Measurements from ENCODE around the gene CMTM6. TPM values are rescaled to one million over a fixed set of nuclear protein-coding genes. Genes with fewer than 3 reads are reported as not detected.

CMTM6 gene
- total and polyA plus RNA-seq, 10 of the 15 experiments (the other 5 are each of a cell fraction or from before 2014, with no cell fraction given) = 27.1 to 97.3 (median 61.4) TPM

DNA sequence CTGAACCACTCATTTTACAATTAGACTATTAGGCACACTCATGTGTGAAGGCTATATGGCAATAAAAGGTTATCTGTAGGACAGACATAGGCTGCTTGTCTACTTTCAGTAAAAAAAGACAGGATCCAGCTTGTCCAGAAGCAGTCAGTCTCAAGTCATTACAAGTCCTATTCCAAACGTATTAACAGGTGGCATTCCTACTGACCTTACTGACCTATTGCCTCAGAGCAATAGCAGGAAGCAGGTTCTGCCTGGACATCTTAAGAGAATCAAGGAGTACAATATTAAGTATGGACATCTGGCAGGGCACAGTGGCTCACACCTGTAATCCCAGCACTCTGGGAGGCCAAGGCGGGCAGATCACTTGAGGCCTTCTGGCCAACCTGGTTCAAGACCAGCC, 7.0 kb downstream of the CMTM6 start:
- no TSS peak for BruUV-seq (replicated peaks)
- CTCF ChIA-PET = interaction anchor here (1.1 to 4.7 kb wide), 7 partner anchors 19 to 183 kb away, joined by 3 to 41 read pairs (median 5); no protein-coding TSS in a partner anchor
- 0 out of 2 replicates have a peak, but pooled peaks have one; percentile 19 for TF ChIP-seq IKZF1 (conservative IDR thresholded peaks at IDR 0.05)
- no peak for TF ChIP-seq CHD1 (IDR thresholded peaks at IDR 0.05; ENCODE audit: low read depth, low read length)
- peak; percentile 32; the same call in 1 of the 2 replicates for TF ChIP-seq NR2F1 (conservative IDR thresholded peaks at IDR 0.05)
- no peak for TF ChIP-seq CEBPB (IDR thresholded peaks at IDR 0.05; ENCODE audit: borderline replicate concordance in 1 of 2, low read depth in 2 of 2, low read length in 2 of 2)
- in situ Hi-C loops (cut with MboI) (no loop called here), intact Hi-C loops (cut with micrococcal nuclease; ENCODE audit: unreplicated experiment) (loop anchor here (2.0 kb wide), 1 partner anchor 57 kb away; no protein-coding TSS in a partner anchor)
- H3K27ac ChIP-seq (ENCODE audit: control insufficient read depth, insufficient read depth) = no peak overlapping the region
- SMC1A ChIA-PET (ENCODE audit: uncharacterized antibody, unreplicated experiment) = interaction anchor here (0.8 to 2.3 kb wide), 6 partner anchors 12 to 99 kb away, joined by 3 to 7 read pairs (median 3); no protein-coding TSS in a partner anchor
- FAIRE-seq (no peak), DNase-seq (ENCODE audit: low read depth, low spot score) (no peak), ATAC-seq (0 out of 3 replicates have a peak, but pooled peaks have one; percentile 5)
- peaks cover 9% of the 10 kb centered on the region for H3K79me2 ChIP-seq (ENCODE audit: control insufficient read depth, insufficient read depth, low read length)
- H4K20me1 ChIP-seq (ENCODE audit: control insufficient read depth, insufficient read depth) = no peaks in the 10 kb centered on the region
- no peaks in the 10 kb centered on the region for H3K9me3 ChIP-seq (replicated peaks; ENCODE audit: control insufficient read depth, insufficient read depth, low read length)
- H3K4me2 ChIP-seq (ENCODE audit: control insufficient read depth, insufficient read depth) = peak overlapping the region; percentile 50; the same call in 1 of the 2 replicates
- WGBS (ENCODE audit: insufficient coverage, insufficient replicate concordance, low lambda C conversion rate, missing lambda C conversion rate) = 70% methylated on average over 2 of the region's 2 CpGs
- H3K36me3 ChIP-seq (ENCODE audit: control insufficient read depth in 2 of 2, insufficient read depth in 2 of 2, low read length in 1 of 2) = no peaks in the 10 kb centered on the region
- RAD21 ChIA-PET (ENCODE audit: unreplicated experiment) = interaction anchor here (0.8 to 2.0 kb wide), 4 partner anchors 14 to 72 kb away, joined by 3 to 13 read pairs (median 4); no protein-coding TSS in a partner anchor
- H3K27me3 ChIP-seq (replicated peaks in 1 of 2; ENCODE audit: control insufficient read depth in 2 of 2, insufficient read depth in 2 of 2, low read length in 1 of 2) = no peaks in the 10 kb centered on the region
- H3K4me3 ChIP-seq = no peak overlapping the region
- no peak overlapping the region for H2AFZ ChIP-seq (ENCODE audit: control insufficient read depth, low read depth, low read length)
- peaks cover 23% of the 10 kb centered on the region for H3K4me1 ChIP-seq (ENCODE audit: control insufficient read depth, insufficient read depth, low read length)
- POLR2A ChIA-PET = interaction anchor here (0.5 to 1.4 kb wide), 3 partner anchors 17 to 89 kb away, joined by 4 to 6 read pairs (median 4); no protein-coding TSS in a partner anchor
- no peak overlapping the region for H3K9ac ChIP-seq (ENCODE audit: control insufficient read depth, insufficient read depth, low read length)

DNA sequence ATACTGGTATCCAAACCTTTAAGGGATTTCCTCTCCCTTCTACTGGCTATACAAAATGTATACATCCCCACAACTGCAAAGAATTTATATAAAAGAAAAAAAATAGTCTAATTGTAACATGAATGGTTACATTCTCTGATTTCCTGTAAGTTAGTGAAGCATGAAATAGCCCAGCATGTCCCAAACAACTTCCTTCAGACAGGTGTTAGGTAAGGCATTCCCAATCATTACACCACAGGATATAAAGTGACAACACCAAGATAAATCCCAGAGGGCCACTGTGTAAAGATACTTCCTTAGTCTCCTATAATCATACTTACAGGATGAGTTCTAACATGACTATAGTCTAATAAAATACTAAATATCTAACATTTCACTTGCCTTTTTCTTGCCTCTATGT, 7.6 kb downstream of the CMTM6 start:
- no peak for FAIRE-seq
- RAD21 ChIA-PET (ENCODE audit: unreplicated experiment) = interaction anchor here (0.6 to 2.0 kb wide), 2 partner anchors 25 to 80 kb away, joined by 3 to 13 read pairs; no protein-coding TSS in a partner anchor
- TF ChIP-seq BACH1 (IDR thresholded peaks at IDR 0.05; ENCODE audit: borderline replicate concordance) (no peak), HDGF (IDR thresholded peaks at IDR 0.05) (no peak), CHD4 (IDR thresholded peaks at IDR 0.05) (no peak), ATF7 (IDR thresholded peaks at IDR 0.05; ENCODE audit: low read depth) (no peak), NFYB (IDR thresholded peaks at IDR 0.05; ENCODE audit: insufficient read depth, low read depth, low read length) (no peak), MYB (IDR thresholded peaks at IDR 0.05; ENCODE audit: borderline replicate concordance, low read depth, low read length) (no peak), CEBPB (IDR thresholded peaks at IDR 0.05; ENCODE audit: borderline replicate concordance in 1 of 2, low read depth in 2 of 2, low read length in 2 of 2) (no peak)
- TF ChIP-seq, protein P1, sequence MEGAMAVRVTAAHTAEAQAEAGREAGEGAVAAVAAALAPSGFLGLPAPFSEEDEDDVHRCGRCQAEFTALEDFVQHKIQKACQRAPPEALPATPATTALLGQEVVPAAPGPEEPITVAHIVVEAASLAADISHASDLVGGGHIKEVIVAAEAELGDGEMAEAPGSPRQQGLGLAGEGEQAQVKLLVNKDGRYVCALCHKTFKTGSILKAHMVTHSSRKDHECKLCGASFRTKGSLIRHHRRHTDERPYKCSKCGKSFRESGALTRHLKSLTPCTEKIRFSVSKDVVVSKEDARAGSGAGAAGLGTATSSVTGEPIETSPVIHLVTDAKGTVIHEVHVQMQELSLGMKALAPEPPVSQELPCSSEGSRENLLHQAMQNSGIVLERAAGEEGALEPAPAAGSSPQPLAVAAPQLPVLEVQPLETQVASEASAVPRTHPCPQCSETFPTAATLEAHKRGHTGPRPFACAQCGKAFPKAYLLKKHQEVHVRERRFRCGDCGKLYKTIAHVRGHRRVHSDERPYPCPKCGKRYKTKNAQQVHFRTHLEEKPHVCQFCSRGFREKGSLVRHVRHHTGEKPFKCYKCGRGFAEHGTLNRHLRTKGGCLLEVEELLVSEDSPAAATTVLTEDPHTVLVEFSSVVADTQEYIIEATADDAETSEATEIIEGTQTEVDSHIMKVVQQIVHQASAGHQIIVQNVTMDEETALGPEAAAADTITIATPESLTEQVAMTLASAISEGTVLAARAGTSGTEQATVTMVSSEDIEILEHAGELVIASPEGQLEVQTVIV (IDR thresholded peaks at IDR 0.05; ENCODE audit: borderline replicate concordance, partially characterized antibody) = no peak

More for the DNA sequence above, 7.6 kb downstream of the CMTM6 start:
- Histone ChIP-seq H3K4me2 (ENCODE audit: control insufficient read depth, insufficient read depth) (peak overlapping the region; percentile 50; the same call in 1 of the 2 replicates), H3K27me3 (replicated peaks in 1 of 2; ENCODE audit: control insufficient read depth in 2 of 2, insufficient read depth in 2 of 2, low read length in 1 of 2) (no peaks in the 10 kb centered on the region), H3K9me3 (replicated peaks; ENCODE audit: control insufficient read depth, insufficient read depth, low read length) (no peaks in the 10 kb centered on the region), H3K9ac (ENCODE audit: control insufficient read depth, insufficient read depth, low read length) (no peak overlapping the region), H3K4me1 (ENCODE audit: control insufficient read depth, insufficient read depth, low read length) (peaks cover 23% of the 10 kb centered on the region), H4K20me1 (ENCODE audit: control insufficient read depth, insufficient read depth) (no peaks in the 10 kb centered on the region), H2AFZ (ENCODE audit: control insufficient read depth, low read depth, low read length) (no peak overlapping the region), H3K36me3 (ENCODE audit: control insufficient read depth in 2 of 2, insufficient read depth in 2 of 2, low read length in 1 of 2) (no peaks in the 10 kb centered on the region), H3K4me3 (no peak overlapping the region), H3K27ac (ENCODE audit: control insufficient read depth, insufficient read depth) (no peak overlapping the region), H3K79me2 (ENCODE audit: control insufficient read depth, insufficient read depth, low read length) (peaks cover 5% of the 10 kb centered on the region)
- in situ Hi-C loops (cut with MboI) = no loop called here
- ChIA-PET CTCF (interaction anchor here (0.7 to 2.0 kb wide), 5 partner anchors 19 to 184 kb away, joined by 3 to 5 read pairs (median 3); no protein-coding TSS in a partner anchor), SMC1A (ENCODE audit: uncharacterized antibody, unreplicated experiment) (interaction anchor here (0.8 to 2.3 kb wide), 3 partner anchors 12 to 98 kb away, joined by 3 to 7 read pairs (median 5); no protein-coding TSS in a partner anchor), POLR2A (interaction anchor here (1.4 kb wide), 1 partner anchor 70 kb away, joined by 6 read pairs; no protein-coding TSS in a partner anchor)
- ATAC-seq = no peak
- no TSS peak for BruUV-seq (replicated peaks)
- DNase-seq (ENCODE audit: low read depth, low spot score) = no peak
- intact Hi-C loops (cut with micrococcal nuclease; ENCODE audit: unreplicated experiment) = loop anchor here (2.0 kb wide), 1 partner anchor 56 kb away; no protein-coding TSS in a partner anchor

All from GM12878 (cell line).